Measurements from ENCODE around the gene RAPGEF1. TPM values are rescaled to one million over a fixed set of nuclear protein-coding genes. Genes with fewer than 3 reads are reported as not detected.
"Not testable (repeated sequence)": the region's sequence is repeated elsewhere in the genome, so short reads cannot be mapped to it uniquely, and the experiment has no call there.

Gene RAPGEF1
- total and polyA plus RNA-seq, 11 donors, result 50.6 to 161 (median 115) TPM

- Histone ChIP-seq H3K27me3 (no peaks in the 10 kb centered on the region), H3K4me1 (peaks cover 18 to 93% (median 71%) of the 10 kb centered on the region in 12 donors), H3K9me3 (no peaks in the 10 kb centered on the region), H3K4me3 (no peak overlapping the region), H3K27ac (peak overlapping the region in 4 of 12 donors; percentile 24 to 88 (median 48)), H3K36me3 (peaks cover 0 to 4% (median 0%) of the 10 kb centered on the region in 9 donors)
- TF ChIP-seq CTCF (IDR thresholded peaks at IDR 0.05) (no peak), POLR2A (IDR thresholded peaks at IDR 0.05) (no peak)
- intact Hi-C loops (cut with DNase I), result loop anchor here in 1 of 10 donors (10.0 kb wide), 1 partner anchor 77 kb away; no protein-coding TSS in a partner anchor
- DNase-seq, result no peak
- 86 to 90% (median 88%) methylated on average over 8 of the region's 8 CpGs for WGBS, 4 donors
- no peak for ATAC-seq
Measured at GRCh38 chr9:131657456-131657855, 82.4 kb downstream of the RAPGEF1 start.

GRCh38 chr9:131657037-131657377 lies 82.9 kb downstream of the RAPGEF1 start:
- H3K9me3 ChIP-seq, result no peaks in the 10 kb centered on the region
- peaks cover 0 to 4% (median 0%) of the 10 kb centered on the region in 9 donors for H3K36me3 ChIP-seq
- H3K4me3 ChIP-seq, result no peak overlapping the region
- peak overlapping the region in 8 of 12 donors; percentile 17 to 88 (median 36) for H3K27ac ChIP-seq
- ATAC-seq (no peak), DNase-seq (no peak)
- 51 to 78% (median 67%) methylated on average over 9 of the region's 9 CpGs for WGBS, 4 donors
- no peak for TF ChIP-seq POLR2A (IDR thresholded peaks at IDR 0.05)
- no peak for TF ChIP-seq CTCF (IDR thresholded peaks at IDR 0.05)
- no peaks in the 10 kb centered on the region for H3K27me3 ChIP-seq
- peaks cover 18 to 89% (median 69%) of the 10 kb centered on the region in 12 donors for H3K4me1 ChIP-seq
- intact Hi-C loops (cut with DNase I), result loop anchor here in 1 of 10 donors (10.0 kb wide), 1 partner anchor 78 kb away; no protein-coding TSS in a partner anchor

DNA sequence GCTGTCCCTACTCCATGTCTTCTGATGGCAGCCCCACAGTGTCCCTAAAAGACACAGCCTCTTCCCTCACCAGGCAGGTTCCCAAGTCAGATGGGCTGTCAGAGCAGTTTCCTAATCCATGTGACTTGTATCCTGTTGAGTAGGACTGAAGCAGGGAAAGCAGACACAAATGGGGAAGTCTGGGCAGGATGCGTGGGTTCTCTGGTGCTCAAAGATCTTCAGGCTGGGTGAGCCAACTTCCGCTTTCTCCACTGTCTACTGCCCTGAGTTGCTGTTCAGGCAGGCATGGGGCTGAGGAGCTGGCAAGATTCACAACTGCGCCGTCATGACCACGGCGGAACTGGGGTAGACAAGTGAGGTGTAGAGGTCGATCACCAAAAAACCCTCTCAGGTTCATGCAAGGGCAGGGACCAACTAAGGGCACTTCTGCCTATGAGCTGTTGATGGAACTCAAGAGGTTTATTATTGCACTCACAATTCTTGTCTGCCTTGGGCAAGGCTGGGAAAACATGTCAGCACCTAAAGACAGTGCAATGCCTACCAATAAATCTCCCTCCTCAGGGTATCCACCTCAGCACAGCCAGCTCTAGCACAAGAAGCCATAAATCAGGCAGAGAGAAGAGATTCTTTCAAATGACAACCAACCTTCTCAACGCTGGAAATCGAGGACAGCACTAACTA lies 83.4 kb downstream of the RAPGEF1 start:
- H3K4me1 ChIP-seq, result peaks cover 18 to 89% (median 67%) of the 10 kb centered on the region in 12 donors
- intact Hi-C loops (cut with DNase I), result loop anchor here in 1 of 10 donors (10.0 kb wide), 1 partner anchor 78 kb away; no protein-coding TSS in a partner anchor
- 30 to 71% (median 43%) methylated on average over 4 to 9 of the region's 9 CpGs for WGBS, 4 donors
- DNase-seq (peak; percentile 74 to 84 (median 79)), ATAC-seq (peak; percentile 51 to 86 (median 69))
- TF ChIP-seq CTCF (IDR thresholded peaks at IDR 0.05) (no peak), POLR2A (IDR thresholded peaks at IDR 0.05) (no peak)
- H3K4me3 ChIP-seq, result no peak overlapping the region
- no peaks in the 10 kb centered on the region for H3K27me3 ChIP-seq
- H3K27ac ChIP-seq, result peak overlapping the region in 9 of 12 donors; percentile 23 to 88 (median 36)
- H3K36me3 ChIP-seq, result peaks cover 0 to 4% (median 0%) of the 10 kb centered on the region in 9 donors
- no peaks in the 10 kb centered on the region for H3K9me3 ChIP-seq

- Histone ChIP-seq H3K36me3 (peaks cover 0 to 18% (median 13%) of the 10 kb centered on the region in 9 donors), H3K27ac (peak overlapping the region in 3 of 12 donors; percentile 36 to 88 (median 40)), H3K4me1 (peaks cover 15 to 87% (median 57%) of the 10 kb centered on the region in 12 donors)
- ATAC-seq, H3K27me3 ChIP-seq, H3K4me3 ChIP-seq, H3K9me3 ChIP-seq, DNase-seq: not testable (repeated sequence)
- 91 to 96% (median 94%) methylated on average over 5 of the region's 5 CpGs for WGBS, 4 donors
- intact Hi-C loops (cut with DNase I), result loop anchor here in 1 of 10 donors (10.0 kb wide), 1 partner anchor 80 kb away; no protein-coding TSS in a partner anchor
Measured at GRCh38 chr9:131654369-131654768, 85.5 kb downstream of the RAPGEF1 start.
